Endodermal cell (in vitro differentiated cells): ENCODE data around the gene NOTCH2. TPM values are rescaled to one million over a fixed set of nuclear protein-coding genes. Genes with fewer than 3 reads are reported as not detected.

ENCODE experiments used
- DNase-seq: peaks from one replicate; pipeline ENCODE4 v3.0.0-alpha.2; 2017
- H3K27ac ChIP-seq: 2 replicates; pipeline ENCODE4 v1.5.1; 2013; ENCODE audit warnings: mild to moderate bottlenecking, low read depth, low read length, moderate library complexity
- H3K27me3 ChIP-seq: 2 replicates; pipeline ENCODE4 v1.6.1; 2013; ENCODE audit warnings: mild to moderate bottlenecking, low read length, moderate library complexity; ENCODE audit not compliant: insufficient read depth, control insufficient read depth, poor library complexity, severe bottlenecking
- H3K36me3 ChIP-seq: 2 replicates; pipeline ENCODE4 v1.7.0; 2013; ENCODE audit warnings: mild to moderate bottlenecking, low read length, moderate library complexity; ENCODE audit not compliant: control insufficient read depth, insufficient read depth
- H3K4me1 ChIP-seq: one replicate; pipeline ENCODE4 v1.7.0; 2013; ENCODE audit warnings: low read length; ENCODE audit not compliant: control insufficient read depth, insufficient read depth
- H3K4me3 ChIP-seq: 2 replicates; pipeline ENCODE4 v1.5.1; 2013; ENCODE audit warnings: mild to moderate bottlenecking, low read length, moderate library complexity
- H3K9ac ChIP-seq: 2 replicates; pipeline ENCODE4 v1.6.1; 2013; ENCODE audit warnings: mild to moderate bottlenecking, low read length, moderate library complexity; ENCODE audit not compliant: poor library complexity, severe bottlenecking; ENCODE audit errors: extremely low read depth
- H3K9me3 ChIP-seq: 2 replicates; pipeline ENCODE4 v1.6.1; 2013; ENCODE audit warnings: mild to moderate bottlenecking, low read length, moderate library complexity; ENCODE audit not compliant: control insufficient read depth
- H3K27ac Mint-ChIP-seq: 2 replicates; pipeline ENCODE4 v1.8.0; 2020; ENCODE audit warnings: mixed read lengths
- H3K27me3 Mint-ChIP-seq: 2 replicates; pipeline ENCODE4 v1.8.0; 2021; ENCODE audit warnings: mild to moderate bottlenecking, mixed read lengths; ENCODE audit not compliant: insufficient read depth
- H3K36me3 Mint-ChIP-seq: 2 replicates; pipeline ENCODE4 v1.8.0; 2020; ENCODE audit warnings: low read depth, mixed read lengths
- H3K4me1 Mint-ChIP-seq: 2 replicates; pipeline ENCODE4 v1.8.0; 2020; ENCODE audit warnings: mixed read lengths
- H3K4me3 Mint-ChIP-seq: 2 replicates; pipeline ENCODE4 v1.8.0; 2020; ENCODE audit warnings: mild to moderate bottlenecking, moderate library complexity, mixed read lengths
- H3K9me3 Mint-ChIP-seq: 2 replicates; pipeline ENCODE4 v1.8.0; 2020; ENCODE audit warnings: mild to moderate bottlenecking, mixed read lengths
- CTCF ChIP-seq: fragments of 200-600 bp; sonication (generic); conservative IDR thresholded peaks from 2 replicates; pipeline ENCODE4 v1.5.0; 2021; ENCODE audit warnings: antibody characterized with exemption, mild to moderate bottlenecking
- WGBS, 2 experiments: methylation state at CpG; one replicate each; pipeline versions ENCODE4 v1.1.5 to v1.1.7; 2013; ENCODE audit warnings: missing lambda C conversion rate in 2 of 2, mixed read lengths in 1 of 2; ENCODE audit not compliant: insufficient coverage in 1 of 2, insufficient read length in 1 of 2; 5-methylcytosine and 5-hydroxymethylcytosine counted together
- total RNA-seq, 2 donors: library from RNA; stranded (reverse); fragmentation: NEBNext Ultra II Directional in 1 of 2; extraction: Animal tissue kit (Norgen Biotek cat#: 25700) in 1 of 2; gene quantifications; 2 replicates in 1 of 2; 3 replicates in 1 of 2; pipeline ENCODE4 v1.2.1, GENCODE V29; 2021

NOTCH2 gene
- total RNA-seq, 2 donors from 2014 or later, result 79.0 to 88.3 TPM

- no peak overlapping the region for H3K4me3 ChIP-seq
- no peaks in the 10 kb centered on the region for H3K36me3 ChIP-seq
- no peak overlapping the region for H3K27ac ChIP-seq
- no peaks in the 10 kb centered on the region for H3K9me3 Mint-ChIP-seq
- no peaks in the 10 kb centered on the region for H3K27me3 ChIP-seq
- no peaks in the 10 kb centered on the region for H3K4me1 ChIP-seq
- H3K4me3 Mint-ChIP-seq, result no peak overlapping the region
- no peak overlapping the region for H3K9ac ChIP-seq
- H3K4me1 Mint-ChIP-seq, result no peaks in the 10 kb centered on the region
- no peak for TF ChIP-seq CTCF
- 92 to 95% methylated on average over 3 to 4 of the region's 4 CpGs for WGBS, 2 experiments
- H3K9me3 ChIP-seq, result no peaks in the 10 kb centered on the region
- H3K27me3 Mint-ChIP-seq, result peaks cover 3% of the 10 kb centered on the region
- no peaks in the 10 kb centered on the region for H3K36me3 Mint-ChIP-seq
- no peak overlapping the region for H3K27ac Mint-ChIP-seq
- no peak for DNase-seq
Measured at GRCh38 chr1:119865627-119866026, 203.8 kb downstream of the NOTCH2 start.

- Histone ChIP-seq H3K4me1 (peaks cover 3% of the 10 kb centered on the region), H3K27me3 (no peaks in the 10 kb centered on the region), H3K4me3 (no peak overlapping the region), H3K36me3 (no peaks in the 10 kb centered on the region), H3K27ac (no peak overlapping the region), H3K9ac (no peak overlapping the region), H3K9me3 (no peaks in the 10 kb centered on the region)
- no peak for TF ChIP-seq CTCF
- no peaks in the 10 kb centered on the region for H3K36me3 Mint-ChIP-seq
- H3K27ac Mint-ChIP-seq, result no peak overlapping the region
- DNase-seq, result no peak
- no peak overlapping the region for H3K4me3 Mint-ChIP-seq
- peaks cover 12% of the 10 kb centered on the region for H3K4me1 Mint-ChIP-seq
- H3K9me3 Mint-ChIP-seq, result peaks cover 1% of the 10 kb centered on the region
- peaks cover 3% of the 10 kb centered on the region for H3K27me3 Mint-ChIP-seq
Measured at GRCh38 chr1:119862276-119862675, 207.2 kb downstream of the NOTCH2 start.

Other genes with a start within 250 kb of the NOTCH2 start
- gene ADAM30, start 173.1 kb downstream of the NOTCH2 start, total RNA-seq, result not detected
- gene SEC22B, start 106.9 kb upstream of the NOTCH2 start, total RNA-seq, result 10 to 100 TPM; 18.2 to 21.1 TPM